Pancreas (tissue), 10 donors: ENCODE data around the gene SERINC2. TPM values are rescaled to one million over a fixed set of nuclear protein-coding genes. Genes with fewer than 3 reads are reported as not detected.

Source experiments
- ATAC-seq, 4 donors: fragments of 200-7000 bp; cut with Tn5 transposase; one replicate each; pipeline versions ENCODE4 v1.8.0 to v1.9.1; 2020; ENCODE audit warnings: mild to moderate bottlenecking in 4 of 4, moderate library complexity in 4 of 4
- DNase-seq, 6 donors: peaks; one replicate each; pipeline ENCODE4 v3.0.0-alpha.2; 2020
- FAIRE-seq: peaks from 2 replicates; lab custom pipeline; 2012; peaks lifted over from hg19 to GRCh38; lab: Jason Lieb, UNC
- H3K27ac ChIP-seq, 4 donors: fragments of 200-600 bp; sonication (generic); 1 replicate in 3 of 4; 2 replicates in 1 of 4; pipeline versions ENCODE4 v1.5.0 to v1.8.0; 2020
- H3K27me3 ChIP-seq, 4 donors: fragments of 200-600 bp; one replicate each; pipeline ENCODE4 v1.8.0; 2021
- H3K36me3 ChIP-seq, 3 donors: fragments of 200-600 bp; sonication (generic) in 1 of 3; one replicate each; pipeline versions ENCODE4 v1.5.0 to v1.8.0; 2020 to 2021
- H3K4me1 ChIP-seq, 3 donors: fragments of 200-600 bp; one replicate each; pipeline ENCODE4 v1.8.0; 2021
- H3K4me3 ChIP-seq, 4 donors: fragments of 200-600 bp; sonication (generic) in 2 of 4; one replicate each; pipeline versions ENCODE4 v1.5.0 to v1.8.0; 2020 to 2021
- H3K9me3 ChIP-seq, 4 donors: fragments of 200-600 bp; one replicate each; pipeline ENCODE4 v1.8.0; 2021
- WGBS, 2 donors: extraction: QIAGEN DNeasy Blood & Tissue Kit; methylation state at CpG; one replicate each; pipeline ENCODE4 v1.1.7; 2013; 5-methylcytosine and 5-hydroxymethylcytosine counted together
- intact Hi-C, 3 donors: fragments of 100-400 bp; cut with DNase I; formaldehyde crosslinking; loops; one replicate each; pipeline versions ENCODE4 v1.11.1 to v1.14.2; 2022
- polyA plus RNA-seq, 2 donors: library from polyadenylated mRNA; stranded (reverse); fragments of 200-250 nt; gene quantifications; one replicate each; pipeline ENCODE4 v1.2.3, GENCODE V29; 2013
- total RNA-seq, 6 donors: library from RNA; stranded (reverse); fragmentation: NEBNext Ultra II Directional in 4 of 6; extraction: Animal tissue kit (Norgen Biotek cat#: 25700) in 4 of 6; gene quantifications; one replicate each; pipeline versions ENCODE4 v1.2.1 to v1.2.4, GENCODE V29; 2021 to 2023
- TF ChIP-seq, protein P1 (sequence below), 4 donors: fragments of 200-600 bp; sonication (generic) in 3 of 4; IDR thresholded peaks; one replicate each; pipeline versions ENCODE4 v1.5.0 to v1.8.0; 2021; ENCODE audit warnings: antibody characterized with exemption in 4 of 4
- donor health status: healthy with polysubstance abuse.
- donor health status: DM: no; HTN: no; CAD: no; lungs with moderate emphysema.
- donor health status: DM: no; HTN: no; CAD: no.
- donor health status: control.
- donor health status: control.
- donor health status: Bipolar disorder and iron deficiency.
- donor health status: DM: yes; HTN: yes; CAD: no.
- donor health status: DM: no; HTN: no; CAD: no.
- donor health status: DM: no; HTN: no; CAD: no.
- donor health status: DM: yes; HTN: yes; CAD: no.

Gene SERINC2
- total and polyA plus RNA-seq, 8 donors, result 8.8 to 38.9 (median 19.7) TPM

- DNase-seq (no peak), FAIRE-seq (no peak), ATAC-seq (no peak)
- 66 to 84% methylated on average over 8 of the region's 8 CpGs for WGBS, 2 donors
- H3K36me3 ChIP-seq, result no peaks in the 10 kb centered on the region
- no peak overlapping the region for H3K4me3 ChIP-seq
- TF ChIP-seq, protein P1, sequence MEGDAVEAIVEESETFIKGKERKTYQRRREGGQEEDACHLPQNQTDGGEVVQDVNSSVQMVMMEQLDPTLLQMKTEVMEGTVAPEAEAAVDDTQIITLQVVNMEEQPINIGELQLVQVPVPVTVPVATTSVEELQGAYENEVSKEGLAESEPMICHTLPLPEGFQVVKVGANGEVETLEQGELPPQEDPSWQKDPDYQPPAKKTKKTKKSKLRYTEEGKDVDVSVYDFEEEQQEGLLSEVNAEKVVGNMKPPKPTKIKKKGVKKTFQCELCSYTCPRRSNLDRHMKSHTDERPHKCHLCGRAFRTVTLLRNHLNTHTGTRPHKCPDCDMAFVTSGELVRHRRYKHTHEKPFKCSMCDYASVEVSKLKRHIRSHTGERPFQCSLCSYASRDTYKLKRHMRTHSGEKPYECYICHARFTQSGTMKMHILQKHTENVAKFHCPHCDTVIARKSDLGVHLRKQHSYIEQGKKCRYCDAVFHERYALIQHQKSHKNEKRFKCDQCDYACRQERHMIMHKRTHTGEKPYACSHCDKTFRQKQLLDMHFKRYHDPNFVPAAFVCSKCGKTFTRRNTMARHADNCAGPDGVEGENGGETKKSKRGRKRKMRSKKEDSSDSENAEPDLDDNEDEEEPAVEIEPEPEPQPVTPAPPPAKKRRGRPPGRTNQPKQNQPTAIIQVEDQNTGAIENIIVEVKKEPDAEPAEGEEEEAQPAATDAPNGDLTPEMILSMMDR (IDR thresholded peaks at IDR 0.05), result no peak
- peaks cover 0 to 5% (median 2%) of the 10 kb centered on the region in 4 donors for H3K9me3 ChIP-seq
- intact Hi-C loops, result no loop called here
- no peak overlapping the region for H3K27ac ChIP-seq
- H3K27me3 ChIP-seq, result no peaks in the 10 kb centered on the region
- H3K4me1 ChIP-seq, result peaks cover 0 to 6% (median 5%) of the 10 kb centered on the region in 3 donors
Observed at GRCh38 chr1:31453384-31454079, 40.5 kb downstream of the SERINC2 start.

- no peak for ATAC-seq
- TF ChIP-seq, protein P1 (IDR thresholded peaks at IDR 0.05), result no peak
- intact Hi-C loops, result no loop called here
- no peak overlapping the region for H3K4me3 ChIP-seq
- no peak for FAIRE-seq
- H3K27ac ChIP-seq, result no peak overlapping the region
- H3K36me3 ChIP-seq, result no peaks in the 10 kb centered on the region
- no peaks in the 10 kb centered on the region for H3K27me3 ChIP-seq
- WGBS, 2 donors, result 77 to 88% methylated on average over 5 of the region's 5 CpGs
- peaks cover 0 to 6% (median 2%) of the 10 kb centered on the region in 4 donors for H3K9me3 ChIP-seq
- no peaks in the 10 kb centered on the region for H3K4me1 ChIP-seq
- DNase-seq, result no peak
Observed at GRCh38 chr1:31458287-31458896, 45.4 kb downstream of the SERINC2 start.

DNA sequence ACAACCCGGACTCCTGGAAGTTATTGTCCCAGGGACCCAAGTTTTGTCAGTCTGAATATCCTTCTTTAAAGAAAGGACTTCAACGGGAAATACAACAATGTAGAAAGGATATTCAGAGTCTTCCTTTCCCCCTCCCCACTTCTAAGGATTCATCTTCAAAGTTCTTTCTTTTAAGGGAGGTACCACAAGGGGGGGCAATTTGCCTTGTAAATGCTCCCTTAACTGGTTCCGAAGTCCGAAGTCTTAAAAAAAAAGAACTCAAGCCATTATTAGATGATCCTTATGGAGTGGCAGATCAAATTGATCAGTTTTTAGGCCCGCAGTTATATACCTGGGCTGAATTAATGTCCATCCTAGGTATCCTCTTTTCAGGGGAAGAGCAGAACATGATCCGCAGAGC is 47.0 kb downstream of the SERINC2 start:
- Histone ChIP-seq H3K36me3 (no peaks in the 10 kb centered on the region), H3K27me3 (no peaks in the 10 kb centered on the region), H3K9me3 (peaks cover 0 to 6% (median 2%) of the 10 kb centered on the region in 4 donors), H3K4me1 (no peaks in the 10 kb centered on the region), H3K4me3 (no peak overlapping the region), H3K27ac (no peak overlapping the region)
- DNase-seq (no peak), ATAC-seq (no peak), FAIRE-seq (no peak)
- TF ChIP-seq, protein P1 (IDR thresholded peaks at IDR 0.05), result no peak
- WGBS, 2 donors, result 46 to 54% methylated on average over 6 of the region's 6 CpGs
- intact Hi-C loops, result no loop called here

GRCh38 chr1:31467005-31467674 is 54.1 kb downstream of the SERINC2 start:
- WGBS, 2 donors, result 79 to 80% methylated on average over 4 of the region's 4 CpGs
- intact Hi-C loops, result no loop called here
- H3K27me3 ChIP-seq, result no peaks in the 10 kb centered on the region

More at GRCh38 chr1:31467005-31467674, 54.1 kb downstream of the SERINC2 start:
- no peak for DNase-seq
- no peak overlapping the region for H3K4me3 ChIP-seq
- H3K36me3 ChIP-seq, result no peaks in the 10 kb centered on the region
- H3K9me3 ChIP-seq, result no peaks in the 10 kb centered on the region
- no peaks in the 10 kb centered on the region for H3K4me1 ChIP-seq
- FAIRE-seq, result no peak
- ATAC-seq, result no peak
- TF ChIP-seq, protein P1 (IDR thresholded peaks at IDR 0.05), result no peak
- no peak overlapping the region for H3K27ac ChIP-seq
